Liver (tissue), 9 donors: ENCODE data around the gene TTYH2. TPM values are rescaled to one million over a fixed set of nuclear protein-coding genes. Genes with fewer than 3 reads are reported as not detected.

Source experiments
- DNase-seq: peaks from one replicate; pipeline ENCODE4 v3.0.0-alpha.2; 2017; ENCODE audit warnings: low spot score
- H3K27ac ChIP-seq, 2 donors: one replicate each; pipeline ENCODE4 v1.7.0; 2013; ENCODE audit warnings: inconsistent platforms in 2 of 2, low read length in 2 of 2, control low read depth in 1 of 2, low read depth in 1 of 2, mild to moderate bottlenecking in 1 of 2
- H3K27me3 ChIP-seq, 4 donors: one replicate each; pipeline versions ENCODE4 v1.6.1 to v1.7.0; 2013; ENCODE audit warnings: low read length in 3 of 4, inconsistent platforms in 1 of 4, mild to moderate bottlenecking in 1 of 4, moderate library complexity in 1 of 4; ENCODE audit not compliant: control insufficient read depth in 4 of 4, insufficient read depth in 4 of 4
- H3K36me3 ChIP-seq, 4 donors: one replicate each; pipeline versions ENCODE4 v1.6.1 to v1.7.0; 2013; ENCODE audit warnings: low read length in 3 of 4, mild to moderate bottlenecking in 3 of 4, low read depth in 1 of 4, moderate library complexity in 1 of 4; ENCODE audit not compliant: control insufficient read depth in 4 of 4, insufficient read depth in 3 of 4
- H3K4me1 ChIP-seq, 4 donors: one replicate each; pipeline versions ENCODE4 v1.6.1 to v1.7.0; 2013; ENCODE audit warnings: low read length in 3 of 4, mild to moderate bottlenecking in 3 of 4, moderate library complexity in 1 of 4; ENCODE audit not compliant: control insufficient read depth in 4 of 4, insufficient read depth in 4 of 4
- H3K4me3 ChIP-seq, 3 donors: one replicate each; pipeline versions ENCODE4 v1.6.1 to v1.7.0; 2013; ENCODE audit warnings: low read length in 3 of 3, control low read depth in 1 of 3, low read depth in 1 of 3, mild to moderate bottlenecking in 1 of 3
- H3K9ac ChIP-seq, 2 donors: one replicate each; pipeline ENCODE4 v1.7.0; 2013; ENCODE audit warnings: low read length in 2 of 2, mild to moderate bottlenecking in 2 of 2, moderate library complexity in 2 of 2, control low read depth in 1 of 2, low read depth in 1 of 2
- H3K9me3 ChIP-seq, 4 donors: one replicate each; pipeline versions ENCODE4 v1.6.1 to v1.7.0; 2013; ENCODE audit warnings: low read length in 3 of 4; ENCODE audit not compliant: control insufficient read depth in 4 of 4
- ATF3 ChIP-seq: IDR thresholded peaks from 2 replicates; pipeline ENCODE4 v1.6.1; 2016; ENCODE audit warnings: antibody characterized with exemption
- CTCF ChIP-seq: fragments of 150-350 bp; IDR thresholded peaks from 2 replicates; pipeline ENCODE4 v1.5.1; 2017; ENCODE audit warnings: improper control_type of control experiment, low read depth, low read length; ENCODE audit not compliant: missing input control
- EGR1 ChIP-seq, 2 donors: IDR thresholded peaks; 2 replicates each; pipeline ENCODE4 v1.6.1; 2016 to 2018; ENCODE audit warnings: antibody characterized with exemption in 2 of 2, low read depth in 2 of 2
- FOXA1 ChIP-seq: IDR thresholded peaks from 2 replicates; pipeline ENCODE4 v1.6.1; 2016; ENCODE audit warnings: antibody characterized with exemption
- FOXA2 ChIP-seq: IDR thresholded peaks from 2 replicates; pipeline ENCODE4 v1.6.1; 2016; ENCODE audit warnings: antibody characterized with exemption
- GABPA ChIP-seq, 2 donors: IDR thresholded peaks in 1 of 2; conservative IDR thresholded peaks in 1 of 2; 2 replicates each; pipeline ENCODE4 v1.6.1; 2016; ENCODE audit warnings: antibody characterized with exemption in 2 of 2, mild to moderate bottlenecking in 1 of 2, moderate library complexity in 1 of 2
- HNF4A ChIP-seq, 2 donors: conservative IDR thresholded peaks; 2 replicates each; pipeline ENCODE4 v1.6.1; 2016; ENCODE audit warnings: antibody characterized with exemption in 2 of 2, mild to moderate bottlenecking in 2 of 2
- HNF4G ChIP-seq: IDR thresholded peaks from 2 replicates; pipeline ENCODE4 v1.6.1; 2016; ENCODE audit warnings: antibody characterized with exemption
- JUND ChIP-seq, 2 donors: IDR thresholded peaks; 2 replicates each; pipeline ENCODE4 v1.6.1; 2016; ENCODE audit warnings: antibody characterized with exemption in 2 of 2
- MAX ChIP-seq: IDR thresholded peaks from 2 replicates; pipeline ENCODE4 v1.6.1; 2016; ENCODE audit warnings: antibody characterized with exemption
- NR2F2 ChIP-seq: IDR thresholded peaks from 2 replicates; pipeline ENCODE4 v1.6.1; 2016; ENCODE audit warnings: antibody characterized with exemption
- RAD21 ChIP-seq, 2 donors: IDR thresholded peaks; 2 replicates each; pipeline ENCODE4 v1.6.1; 2016; ENCODE audit warnings: antibody characterized with exemption in 2 of 2, mild to moderate bottlenecking in 2 of 2
- REST ChIP-seq: IDR thresholded peaks from 2 replicates; pipeline ENCODE4 v1.6.1; 2016; ENCODE audit warnings: antibody characterized with exemption, mild to moderate bottlenecking
- RXRA ChIP-seq, 2 donors: IDR thresholded peaks; 2 replicates each; pipeline ENCODE4 v1.6.1; 2017 to 2018; ENCODE audit warnings: antibody characterized with exemption in 2 of 2, mild to moderate bottlenecking in 1 of 2
- SP1 ChIP-seq: IDR thresholded peaks from 2 replicates; pipeline ENCODE4 v1.6.1; 2018; ENCODE audit warnings: antibody characterized with exemption, mild to moderate bottlenecking
- TAF1 ChIP-seq: conservative IDR thresholded peaks from 2 replicates; pipeline ENCODE4 v1.6.1; 2016; ENCODE audit warnings: antibody characterized with exemption, mild to moderate bottlenecking
- YY1 ChIP-seq: IDR thresholded peaks from 2 replicates; pipeline ENCODE4 v1.6.1; 2016; ENCODE audit warnings: antibody characterized with exemption, mild to moderate bottlenecking
- ZBTB33 ChIP-seq: IDR thresholded peaks from 2 replicates; pipeline ENCODE4 v1.6.1; 2016; ENCODE audit warnings: antibody characterized with exemption
- WGBS: extraction: QIAGEN DNeasy Blood & Tissue Kit; methylation state at CpG from one replicate; pipeline ENCODE4 v1.1.7; 2013; 5-methylcytosine and 5-hydroxymethylcytosine counted together
- polyA plus RNA-seq, 2 donors: library from polyadenylated mRNA; stranded (reverse) in 1 of 2; unstranded in 1 of 2; fragments of 200-250 nt in 1 of 2; fragments of >200 nt in 1 of 2; fragmentation: Nextera tagmentation in 1 of 2; extraction: Ambion mirVana in 1 of 2; gene quantifications; one replicate each; pipeline versions ENCODE4 v1.2.1 to v1.2.3, GENCODE V29; 2013 to 2015
- total RNA-seq, 2 donors: library from RNA; depleted of rRNA; stranded (reverse); fragments of >200 nt; gene quantifications; one replicate each; pipeline ENCODE4 v1.2.3, GENCODE V29; 2014
- donor health status: healthy.
- donor health status: healthy.
- donor health status: healthy.
- donor health status: healthy.
- donor health status: healthy.

Gene TTYH2
- total and polyA plus RNA-seq, 4 donors = 0.40 to 2.4 (median 0.99) TPM

- Histone ChIP-seq H3K27ac (no peak overlapping the region), H3K27me3 (no peaks in the 10 kb centered on the region), H3K9ac (no peak overlapping the region), H3K4me1 (no peaks in the 10 kb centered on the region), H3K36me3 (no peaks in the 10 kb centered on the region), H3K4me3 (no peak overlapping the region), H3K9me3 (no peaks in the 10 kb centered on the region)
- TF ChIP-seq RXRA (IDR thresholded peaks at IDR 0.05) (no peak), MAX (no peak), SP1 (no peak), CTCF (no peak), REST (no peak), EGR1 (IDR thresholded peaks at IDR 0.05; ENCODE audit: low read depth in 2 of 2) (no peak)
- 46% methylated on average over 21 of the region's 21 CpGs for WGBS
- no peak for DNase-seq
These were observed 31.9 kb downstream of the TTYH2 start for GRCh38 chr17:74245145-74245831.

GRCh38 chr17:74245871-74246270 lies 32.5 kb downstream of the TTYH2 start:
- Histone ChIP-seq H3K4me1 (no peaks in the 10 kb centered on the region), H3K27ac (no peak overlapping the region), H3K4me3 (no peak overlapping the region), H3K9ac (no peak overlapping the region), H3K9me3 (no peaks in the 10 kb centered on the region), H3K27me3 (no peaks in the 10 kb centered on the region), H3K36me3 (no peaks in the 10 kb centered on the region)
- no peak for DNase-seq
- WGBS = 62% methylated on average over 5 of the region's 5 CpGs
- no peak for TF ChIP-seq FOXA1
- no peak for TF ChIP-seq SP1
- no peak for TF ChIP-seq NR2F2
- no peak for TF ChIP-seq MAX
- no peak for TF ChIP-seq ATF3
- no peak for TF ChIP-seq ZBTB33
- no peak for TF ChIP-seq FOXA2
- TF ChIP-seq CTCF = no peak
- TF ChIP-seq GABPA (IDR thresholded peaks at IDR 0.05 in 1 of 2, conservative IDR thresholded peaks at IDR 0.05 in 1 of 2) = no peak
- TF ChIP-seq RAD21 (IDR thresholded peaks at IDR 0.05) = no peak
- TF ChIP-seq RXRA (IDR thresholded peaks at IDR 0.05) = no peak
- no peak for TF ChIP-seq HNF4A (conservative IDR thresholded peaks at IDR 0.05)
- no peak for TF ChIP-seq EGR1 (IDR thresholded peaks at IDR 0.05; ENCODE audit: low read depth in 2 of 2)
- TF ChIP-seq HNF4G = no peak
- no peak for TF ChIP-seq YY1
- no peak for TF ChIP-seq TAF1
- TF ChIP-seq JUND (IDR thresholded peaks at IDR 0.05) = no peak
